Stimulated activated CD4-positive, alpha-beta T cell treated with anti-CD3 and anti-CD28 coated beads, Interleukin-1b, Interleukin-23, amount 100 ng/mL, for 24 hours (primary cell): ENCODE results near the gene TNC.

Experiments used
- DNase-seq, 4 experiments: peaks; one replicate each; pipeline ENCODE4 v3.0.0-alpha.2; 2020; ENCODE audit warnings: low read depth in 4 of 4, low spot score in 1 of 4

Gene TNC

GRCh38 chr9:115058175-115058574, 59.8 kb downstream of the TNC start:
- no peak for DNase-seq

GRCh38 chr9:115057559-115057958, 60.4 kb downstream of the TNC start:
- no peak for DNase-seq

GRCh38 chr9:115050002-115050490, 67.9 kb downstream of the TNC start:
- no peak for DNase-seq

- no peak for DNase-seq
Measured at GRCh38 chr9:115046824-115047223, 71.1 kb downstream of the TNC start.

GRCh38 chr9:115046199-115046598, 71.8 kb downstream of the TNC start:
- DNase-seq: no peak

- no peak for DNase-seq
Measured at GRCh38 chr9:115043632-115044031, 74.3 kb downstream of the TNC start.

GRCh38 chr9:115042781-115043509, 75.0 kb downstream of the TNC start:
- peak in 1 of 4 experiments; percentile 10 for DNase-seq

- DNase-seq: no peak
Measured at GRCh38 chr9:115039516-115040120, 78.3 kb downstream of the TNC start.

- DNase-seq: no peak
Measured at GRCh38 chr9:115038178-115038577, 79.8 kb downstream of the TNC start.

- no peak for DNase-seq
Measured at GRCh38 chr9:115036691-115037090, 81.3 kb downstream of the TNC start.

GRCh38 chr9:115035841-115036612, 81.9 kb downstream of the TNC start:
- peak in 1 of 4 experiments; percentile 37 for DNase-seq

- DNase-seq: no peak
Measured at GRCh38 chr9:115034801-115035200, 83.2 kb downstream of the TNC start.

GRCh38 chr9:115033800-115034199, 84.2 kb downstream of the TNC start:
- no peak for DNase-seq

- DNase-seq: no peak
Measured at GRCh38 chr9:115032296-115032695, 85.7 kb downstream of the TNC start.

GRCh38 chr9:115030006-115030405, 88.0 kb downstream of the TNC start:
- no peak for DNase-seq

GRCh38 chr9:115025721-115026120, 92.2 kb downstream of the TNC start:
- no peak for DNase-seq

- no peak for DNase-seq
Measured at GRCh38 chr9:115024925-115025535, 92.9 kb downstream of the TNC start.

- no peak for DNase-seq
Measured at GRCh38 chr9:115022760-115023434, 95.1 kb downstream of the TNC start.

- no peak for DNase-seq
Measured at GRCh38 chr9:115018547-115019435, 99.2 kb downstream of the TNC start.

GRCh38 chr9:115016344-115016743, 101.6 kb downstream of the TNC start:
- no peak for DNase-seq
